ENCODE results near the gene CDC25C.
"Not testable (repeated sequence)": the region's sequence is repeated elsewhere in the genome, so short reads cannot be mapped to it uniquely, and the experiment has no call there.

Gene CDC25C

DNA sequence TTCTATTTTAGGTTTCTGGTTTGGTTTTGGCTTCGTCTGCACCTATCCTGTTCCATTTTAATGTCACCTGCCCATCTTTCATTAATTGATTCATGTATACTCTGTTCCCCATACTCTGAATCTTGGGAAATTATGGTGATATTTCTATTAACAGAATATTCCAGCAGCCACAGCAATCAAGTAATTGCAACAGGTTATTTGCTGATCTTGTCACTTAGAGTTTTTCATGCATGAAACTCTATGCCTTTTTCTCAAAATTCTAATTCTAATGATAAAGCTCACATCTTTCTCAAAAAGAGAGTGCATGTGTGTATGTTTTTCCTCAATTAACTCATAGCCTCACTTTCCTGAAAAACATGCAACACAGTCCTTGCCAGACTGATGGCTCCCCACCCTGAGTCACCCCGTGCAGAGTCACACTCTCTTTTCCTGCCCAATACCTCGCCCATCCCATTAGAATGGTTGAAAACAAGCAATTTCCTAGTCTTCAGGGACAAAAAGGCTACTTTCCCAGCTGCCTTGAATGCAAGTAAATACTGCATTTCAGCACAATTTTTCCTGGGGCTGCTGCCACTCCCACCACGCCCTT, 72.8 kb downstream of the CDC25C start:
- H3K36me3 ChIP-seq (ENCODE audit: control insufficient read depth, insufficient read depth, low read length), result no peaks in the 10 kb centered on the region
- H3K9me3 ChIP-seq (ENCODE audit: control insufficient read depth, low read length), result no peaks in the 10 kb centered on the region
- no peaks in the 10 kb centered on the region for H3K4me1 ChIP-seq (ENCODE audit: control insufficient read depth, insufficient read depth, low read length, poor library complexity, severe bottlenecking)
- H3K27ac ChIP-seq (ENCODE audit: insufficient read depth, low read length, poor library complexity, severe bottlenecking), result no peak overlapping the region
- no peaks in the 10 kb centered on the region for H3K27me3 ChIP-seq (replicated peaks; ENCODE audit: control insufficient read depth, insufficient read depth, low read length, poor library complexity, severe bottlenecking)
- no peak overlapping the region for H3K4me3 ChIP-seq (ENCODE audit: insufficient read depth, low read depth, low read length, poor library complexity, severe bottlenecking)
- no peak for DNase-seq

DNA sequence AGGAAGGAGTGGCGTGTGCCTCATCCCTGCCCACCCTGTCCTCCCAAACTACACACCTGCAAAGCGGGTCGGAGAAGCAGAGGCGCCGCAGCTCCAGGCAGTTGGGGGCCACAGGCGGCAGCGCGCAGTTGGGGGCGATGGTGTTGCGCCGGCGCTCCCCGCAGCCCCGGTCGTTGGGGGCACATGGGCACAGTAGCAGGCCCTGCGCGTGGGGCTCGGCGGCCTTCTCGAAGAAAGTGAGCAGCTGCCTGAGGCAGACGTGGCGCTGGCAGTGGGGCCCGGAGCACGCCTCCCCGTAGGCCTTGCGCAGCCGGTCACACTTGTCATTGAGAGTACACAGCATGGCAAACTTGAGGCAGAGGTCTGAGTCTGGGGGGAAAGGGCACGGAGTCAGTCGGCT, 74.0 kb downstream of the CDC25C start:
- Histone ChIP-seq H3K27me3 (replicated peaks; ENCODE audit: control insufficient read depth, insufficient read depth, low read length, poor library complexity, severe bottlenecking) (no peaks in the 10 kb centered on the region), H3K27ac (ENCODE audit: insufficient read depth, low read length, poor library complexity, severe bottlenecking) (no peak overlapping the region), H3K36me3 (ENCODE audit: control insufficient read depth, insufficient read depth, low read length) (no peaks in the 10 kb centered on the region), H3K4me3 (ENCODE audit: insufficient read depth, low read depth, low read length, poor library complexity, severe bottlenecking) (no peak overlapping the region), H3K9me3 (ENCODE audit: control insufficient read depth, low read length) (no peaks in the 10 kb centered on the region), H3K4me1 (ENCODE audit: control insufficient read depth, insufficient read depth, low read length, poor library complexity, severe bottlenecking) (no peaks in the 10 kb centered on the region)
- no peak for DNase-seq

DNA sequence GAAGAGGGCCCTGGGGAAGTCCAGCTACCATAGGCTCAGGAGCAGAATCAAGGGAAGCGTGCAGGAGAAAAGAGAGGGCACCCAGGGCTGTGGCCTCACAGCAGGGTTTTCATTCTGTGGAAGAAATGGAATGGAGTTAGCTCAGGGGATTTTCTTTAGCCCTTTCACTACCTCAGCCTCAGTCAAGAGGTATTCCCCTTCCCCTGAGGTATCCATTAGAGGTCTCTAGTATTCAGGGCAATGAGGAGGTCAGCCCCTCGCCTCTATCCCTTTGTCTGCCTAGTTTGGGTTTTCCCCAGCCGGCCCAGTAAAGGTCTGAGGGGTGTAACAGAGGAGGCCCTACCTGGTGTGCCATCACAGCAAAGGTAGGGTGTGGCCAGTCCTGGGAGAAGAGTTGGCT, 78.7 kb downstream of the CDC25C start:
- Histone ChIP-seq H3K27ac (ENCODE audit: insufficient read depth, low read length, poor library complexity, severe bottlenecking) (no peak overlapping the region), H3K4me1 (ENCODE audit: control insufficient read depth, insufficient read depth, low read length, poor library complexity, severe bottlenecking) (no peaks in the 10 kb centered on the region), H3K9me3 (ENCODE audit: control insufficient read depth, low read length) (no peaks in the 10 kb centered on the region), H3K27me3 (replicated peaks; ENCODE audit: control insufficient read depth, insufficient read depth, low read length, poor library complexity, severe bottlenecking) (no peaks in the 10 kb centered on the region), H3K36me3 (ENCODE audit: control insufficient read depth, insufficient read depth, low read length) (no peaks in the 10 kb centered on the region), H3K4me3 (ENCODE audit: insufficient read depth, low read depth, low read length, poor library complexity, severe bottlenecking) (no peak overlapping the region)
- no peak for DNase-seq

DNA sequence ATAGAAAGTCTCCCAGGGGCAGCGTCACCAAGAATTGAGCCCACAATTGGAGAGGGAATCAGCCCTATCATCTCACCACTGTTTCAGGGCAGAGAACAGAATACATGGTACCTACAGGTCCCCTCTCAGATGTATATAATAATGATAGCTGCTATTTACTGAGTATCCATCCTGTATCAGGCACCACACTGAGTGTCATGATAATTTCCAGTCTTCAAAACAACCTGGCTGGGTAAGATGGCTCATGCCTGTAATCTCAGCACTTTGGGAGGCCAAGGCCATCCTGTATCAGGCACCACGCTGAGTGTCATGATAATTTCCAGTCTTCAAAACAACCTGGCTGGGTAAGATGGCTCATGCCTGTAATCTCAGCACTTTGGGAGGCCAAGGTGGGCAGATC, 83.8 kb downstream of the CDC25C start:
- H3K9me3 ChIP-seq (ENCODE audit: control insufficient read depth, low read length); H3K4me1 ChIP-seq (ENCODE audit: control insufficient read depth, insufficient read depth, low read length, poor library complexity, severe bottlenecking); H3K36me3 ChIP-seq (ENCODE audit: control insufficient read depth, insufficient read depth, low read length); H3K27ac ChIP-seq (ENCODE audit: insufficient read depth, low read length, poor library complexity, severe bottlenecking); H3K4me3 ChIP-seq (ENCODE audit: insufficient read depth, low read depth, low read length, poor library complexity, severe bottlenecking); DNase-seq; H3K27me3 ChIP-seq (replicated peaks; ENCODE audit: control insufficient read depth, insufficient read depth, low read length, poor library complexity, severe bottlenecking): not testable (repeated sequence)

DNA sequence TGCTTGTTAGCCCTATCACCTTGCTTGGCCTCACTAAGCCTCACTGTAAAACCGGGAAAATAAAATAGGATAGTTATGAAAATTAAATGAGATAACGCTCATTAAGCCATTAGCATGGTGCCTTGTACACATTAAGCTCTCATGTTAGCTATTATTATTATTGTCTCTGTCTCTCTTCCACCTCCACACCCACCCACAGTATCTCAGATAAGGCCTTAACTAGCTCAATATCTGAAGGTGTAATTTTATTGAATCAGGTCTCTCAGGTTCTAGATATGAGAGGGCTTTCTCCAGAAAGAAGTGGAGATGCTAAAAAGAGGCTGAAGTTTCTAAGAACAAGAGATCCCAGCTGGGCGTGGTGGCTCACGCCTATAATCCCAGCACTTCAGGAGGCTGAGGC, 84.8 kb downstream of the CDC25C start:
- no peak for DNase-seq

DNA sequence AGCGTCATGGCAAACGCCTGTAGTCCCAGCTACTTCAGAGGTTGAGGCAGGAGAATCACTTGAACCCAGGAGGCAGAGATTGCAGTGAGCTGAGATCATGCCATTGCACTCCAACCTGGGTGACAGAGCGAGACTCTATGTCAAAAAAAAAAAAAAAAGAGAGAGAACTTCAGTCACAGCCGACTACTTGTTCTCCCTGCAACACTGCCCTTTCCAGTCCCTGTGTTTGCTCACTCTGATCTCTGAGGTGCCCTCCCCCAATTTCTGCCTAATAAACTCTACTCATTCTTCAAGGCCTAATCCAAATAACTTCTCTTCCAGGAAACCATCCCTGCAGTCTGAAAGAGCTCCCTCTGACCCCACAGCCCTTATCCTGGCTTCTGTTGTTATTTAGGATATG, 85.3 kb downstream of the CDC25C start:
- Histone ChIP-seq H3K36me3 (ENCODE audit: control insufficient read depth, insufficient read depth, low read length) (no peaks in the 10 kb centered on the region), H3K4me1 (ENCODE audit: control insufficient read depth, insufficient read depth, low read length, poor library complexity, severe bottlenecking) (peaks cover 7% of the 10 kb centered on the region), H3K9me3 (ENCODE audit: control insufficient read depth, low read length) (no peaks in the 10 kb centered on the region), H3K27ac (ENCODE audit: insufficient read depth, low read length, poor library complexity, severe bottlenecking) (no peak overlapping the region), H3K27me3 (replicated peaks; ENCODE audit: control insufficient read depth, insufficient read depth, low read length, poor library complexity, severe bottlenecking) (peaks cover 14% of the 10 kb centered on the region), H3K4me3 (ENCODE audit: insufficient read depth, low read depth, low read length, poor library complexity, severe bottlenecking) (no peak overlapping the region)
- DNase-seq, result no peak

More for the DNA sequence above, 84.8 kb downstream of the CDC25C start:
- no peak overlapping the region for H3K4me3 ChIP-seq (ENCODE audit: insufficient read depth, low read depth, low read length, poor library complexity, severe bottlenecking)
- H3K9me3 ChIP-seq (ENCODE audit: control insufficient read depth, low read length), result no peaks in the 10 kb centered on the region
- no peaks in the 10 kb centered on the region for H3K36me3 ChIP-seq (ENCODE audit: control insufficient read depth, insufficient read depth, low read length)
- H3K27me3 ChIP-seq (replicated peaks; ENCODE audit: control insufficient read depth, insufficient read depth, low read length, poor library complexity, severe bottlenecking), result peaks cover 9% of the 10 kb centered on the region
- H3K4me1 ChIP-seq (ENCODE audit: control insufficient read depth, insufficient read depth, low read length, poor library complexity, severe bottlenecking), result peaks cover 3% of the 10 kb centered on the region
- H3K27ac ChIP-seq (ENCODE audit: insufficient read depth, low read length, poor library complexity, severe bottlenecking), result no peak overlapping the region

DNA sequence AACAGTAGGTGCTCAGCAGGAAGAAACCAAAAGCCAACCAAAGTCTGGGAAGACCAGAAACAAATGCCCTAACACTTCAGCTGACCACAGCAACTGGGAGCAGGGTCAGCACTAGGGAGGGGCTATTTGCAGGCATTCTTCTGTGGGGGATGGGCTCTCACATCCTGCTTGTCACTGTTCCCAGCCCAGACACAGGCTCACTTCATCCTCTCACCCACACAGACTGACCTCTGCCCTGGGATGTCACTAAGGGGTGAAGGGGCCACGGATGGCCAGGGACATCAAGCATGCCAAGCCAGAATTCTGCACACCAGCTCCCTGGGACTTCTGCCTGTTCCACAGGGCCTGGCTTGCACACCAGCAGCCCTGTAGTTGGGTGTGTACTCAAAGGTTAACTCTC, 85.9 kb downstream of the CDC25C start:
- Histone ChIP-seq H3K27me3 (replicated peaks; ENCODE audit: control insufficient read depth, insufficient read depth, low read length, poor library complexity, severe bottlenecking) (peaks cover 20% of the 10 kb centered on the region), H3K4me3 (ENCODE audit: insufficient read depth, low read depth, low read length, poor library complexity, severe bottlenecking) (no peak overlapping the region), H3K4me1 (ENCODE audit: control insufficient read depth, insufficient read depth, low read length, poor library complexity, severe bottlenecking) (peaks cover 7% of the 10 kb centered on the region), H3K9me3 (ENCODE audit: control insufficient read depth, low read length) (no peaks in the 10 kb centered on the region), H3K36me3 (ENCODE audit: control insufficient read depth, insufficient read depth, low read length) (no peaks in the 10 kb centered on the region), H3K27ac (ENCODE audit: insufficient read depth, low read length, poor library complexity, severe bottlenecking) (no peak overlapping the region)
- no peak for DNase-seq

DNA sequence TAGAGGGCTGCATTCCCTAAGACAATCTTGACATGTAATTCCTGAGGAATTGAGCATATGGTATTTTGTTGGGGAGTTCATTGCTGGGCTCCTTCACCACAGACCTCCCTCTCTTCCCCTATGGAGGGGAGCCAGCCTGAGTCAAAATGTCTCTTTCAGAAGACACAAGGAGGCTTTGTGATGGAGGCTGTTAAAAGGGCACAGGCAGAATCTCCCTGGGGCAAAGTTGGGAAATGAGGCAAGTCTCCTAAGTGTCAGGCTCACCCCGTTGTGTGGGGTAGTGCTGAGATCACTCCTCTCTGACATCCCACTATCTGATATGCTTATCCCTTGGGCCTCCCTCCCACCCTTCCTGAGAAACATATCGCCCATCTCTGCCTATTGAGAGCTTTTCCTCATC, 87.8 kb downstream of the CDC25C start:
- Histone ChIP-seq H3K9me3 (ENCODE audit: control insufficient read depth, low read length) (no peaks in the 10 kb centered on the region), H3K27ac (ENCODE audit: insufficient read depth, low read length, poor library complexity, severe bottlenecking) (no peak overlapping the region), H3K4me3 (ENCODE audit: insufficient read depth, low read depth, low read length, poor library complexity, severe bottlenecking) (no peak overlapping the region), H3K4me1 (ENCODE audit: control insufficient read depth, insufficient read depth, low read length, poor library complexity, severe bottlenecking) (peaks cover 7% of the 10 kb centered on the region), H3K27me3 (replicated peaks; ENCODE audit: control insufficient read depth, insufficient read depth, low read length, poor library complexity, severe bottlenecking) (peaks cover 21% of the 10 kb centered on the region), H3K36me3 (ENCODE audit: control insufficient read depth, insufficient read depth, low read length) (no peaks in the 10 kb centered on the region)
- DNase-seq, result no peak

DNA sequence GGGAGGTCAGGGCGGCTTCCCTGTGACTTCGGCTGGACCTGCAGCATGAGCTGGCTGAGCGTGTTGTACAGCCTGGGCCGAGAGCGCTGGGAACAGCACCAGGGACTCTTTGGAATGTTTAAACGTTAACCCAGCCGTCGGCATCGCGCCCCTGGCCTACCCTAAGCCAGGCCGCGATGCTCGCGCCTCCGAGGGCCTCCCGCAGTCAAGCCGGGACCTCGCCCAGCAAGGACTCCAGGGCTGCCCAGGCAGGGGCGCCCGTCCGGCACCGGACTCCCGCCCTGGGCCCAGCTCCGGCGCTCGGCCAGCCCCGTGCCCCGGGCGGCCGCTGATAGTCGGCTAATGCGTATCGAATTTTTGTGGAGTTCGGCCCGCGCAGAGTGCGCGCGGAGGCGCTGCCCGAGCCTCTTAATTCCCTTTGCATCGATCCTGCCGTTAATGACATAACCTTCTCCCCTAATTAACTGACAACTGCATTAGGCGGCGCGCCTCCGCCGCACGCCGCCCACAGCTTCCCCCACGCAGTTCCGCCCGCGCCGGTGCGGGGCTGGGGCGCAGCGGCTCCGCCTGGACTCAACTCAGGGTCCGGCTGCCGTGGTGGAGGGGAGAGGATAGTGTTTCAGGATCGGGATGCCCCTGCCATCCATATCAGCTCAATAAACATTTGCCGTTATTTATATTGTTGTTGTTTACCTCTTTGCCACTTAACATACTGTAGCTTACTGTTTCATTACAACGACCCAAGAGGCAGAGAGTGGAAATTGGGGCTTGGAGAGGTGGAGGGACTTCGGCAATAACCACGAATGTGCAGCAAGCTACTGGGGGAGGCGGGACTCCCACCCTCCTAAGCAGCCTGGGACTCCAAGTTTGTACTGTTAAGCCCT, 89.7 kb downstream of the CDC25C start:
- DNase-seq, result no peak
- H3K4me1 ChIP-seq (ENCODE audit: control insufficient read depth, insufficient read depth, low read length, poor library complexity, severe bottlenecking), result peaks cover 7% of the 10 kb centered on the region
- H3K9me3 ChIP-seq (ENCODE audit: control insufficient read depth, low read length), result no peaks in the 10 kb centered on the region
- H3K27ac ChIP-seq (ENCODE audit: insufficient read depth, low read length, poor library complexity, severe bottlenecking), result no peak overlapping the region
- no peaks in the 10 kb centered on the region for H3K36me3 ChIP-seq (ENCODE audit: control insufficient read depth, insufficient read depth, low read length)
- peak overlapping the region; percentile 35 for H3K4me3 ChIP-seq (ENCODE audit: insufficient read depth, low read depth, low read length, poor library complexity, severe bottlenecking)
- peaks cover 21% of the 10 kb centered on the region for H3K27me3 ChIP-seq (replicated peaks; ENCODE audit: control insufficient read depth, insufficient read depth, low read length, poor library complexity, severe bottlenecking)

DNA sequence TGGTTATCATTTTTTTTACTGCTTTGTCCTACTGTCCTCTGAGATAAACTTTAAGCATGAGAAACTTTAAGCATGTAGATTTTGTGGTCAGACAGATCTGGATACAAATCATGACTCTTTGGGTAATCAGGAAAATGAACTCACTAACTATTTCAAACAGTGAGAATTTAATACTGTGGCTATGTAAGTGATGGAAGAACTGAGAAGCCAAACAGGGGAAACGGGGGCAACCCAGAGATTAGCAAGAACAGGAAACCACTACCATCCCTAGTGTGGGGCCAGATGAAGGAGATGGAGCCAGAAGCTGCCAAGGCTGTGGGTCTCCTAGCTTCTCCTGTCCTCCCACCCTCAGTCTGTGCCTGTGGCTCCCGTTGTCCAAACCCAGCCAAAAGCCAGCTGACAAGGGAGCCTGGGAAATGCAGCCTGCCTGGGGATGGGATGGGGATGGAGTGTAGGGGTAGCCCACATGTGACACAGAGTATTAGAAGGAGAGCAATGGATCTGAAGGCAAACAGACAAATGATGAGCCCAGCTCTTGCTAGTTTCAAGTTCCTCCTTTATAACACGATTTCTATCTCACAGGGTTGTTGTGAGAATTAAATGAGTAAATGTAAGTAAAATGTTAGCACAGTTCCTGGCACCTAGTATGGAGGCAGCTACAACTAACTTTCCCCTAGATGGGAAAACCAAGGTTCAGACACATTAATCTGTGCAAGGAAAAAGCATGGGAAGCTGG, 90.8 kb downstream of the CDC25C start:
- Histone ChIP-seq H3K36me3 (ENCODE audit: control insufficient read depth, insufficient read depth, low read length) (no peaks in the 10 kb centered on the region), H3K9me3 (ENCODE audit: control insufficient read depth, low read length) (no peaks in the 10 kb centered on the region), H3K4me3 (ENCODE audit: insufficient read depth, low read depth, low read length, poor library complexity, severe bottlenecking) (no peak overlapping the region), H3K27me3 (replicated peaks; ENCODE audit: control insufficient read depth, insufficient read depth, low read length, poor library complexity, severe bottlenecking) (peaks cover 21% of the 10 kb centered on the region), H3K27ac (ENCODE audit: insufficient read depth, low read length, poor library complexity, severe bottlenecking) (no peak overlapping the region), H3K4me1 (ENCODE audit: control insufficient read depth, insufficient read depth, low read length, poor library complexity, severe bottlenecking) (peaks cover 7% of the 10 kb centered on the region)
- no peak for DNase-seq

Data from effector memory CD4-positive, alpha-beta T cell (primary cell).